Suppressor macrophage (primary cell): Measurements from ENCODE around the gene LCP2.
A peak's percentile ranks its signal among the peaks of the same experiment; 100 is the strongest.

Source experiments
- DNase-seq, 4 experiments: peaks; one replicate each; pipeline ENCODE4 v3.0.0-alpha.2; 2020 to 2022

The LCP2 gene

DNA sequence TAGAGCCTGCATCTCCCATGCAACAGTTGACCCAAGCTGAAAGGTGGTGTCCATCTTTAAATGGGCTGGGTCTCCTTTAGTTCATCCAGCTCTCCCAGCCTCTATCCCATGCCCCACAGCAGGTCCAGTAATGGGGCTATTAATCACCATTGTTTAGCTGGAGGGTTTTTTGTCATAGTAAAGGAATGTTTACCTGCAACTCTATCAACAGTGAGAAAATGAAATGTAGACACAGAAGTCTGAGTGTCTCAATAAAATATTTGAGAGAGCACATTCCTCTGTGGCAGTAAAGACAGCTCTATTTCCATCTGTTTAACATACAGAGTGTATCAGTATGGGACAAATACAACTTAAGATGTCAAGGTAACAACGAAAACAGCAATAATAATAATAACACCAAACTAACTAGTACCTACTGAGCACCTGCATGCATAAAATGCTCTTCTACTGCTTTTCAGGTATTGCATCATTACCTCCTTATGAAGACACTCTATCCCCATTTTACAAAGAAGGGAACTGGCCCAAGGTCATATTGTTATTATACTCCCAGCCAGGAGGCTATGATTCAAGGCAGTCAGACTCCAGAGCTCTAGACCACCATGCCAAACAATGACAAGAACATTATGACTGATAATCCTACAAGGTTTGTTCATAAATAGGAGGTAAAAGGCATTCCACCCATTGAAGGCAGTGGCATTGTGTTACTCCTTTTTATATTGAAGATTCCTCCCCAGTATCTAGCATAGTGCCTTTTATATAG is 85.8 kb downstream of the LCP2 start:
- no peak for DNase-seq

- DNase-seq, result no peak
Measured at GRCh38 chr5:170206958-170207357, 90.6 kb downstream of the LCP2 start.

DNA sequence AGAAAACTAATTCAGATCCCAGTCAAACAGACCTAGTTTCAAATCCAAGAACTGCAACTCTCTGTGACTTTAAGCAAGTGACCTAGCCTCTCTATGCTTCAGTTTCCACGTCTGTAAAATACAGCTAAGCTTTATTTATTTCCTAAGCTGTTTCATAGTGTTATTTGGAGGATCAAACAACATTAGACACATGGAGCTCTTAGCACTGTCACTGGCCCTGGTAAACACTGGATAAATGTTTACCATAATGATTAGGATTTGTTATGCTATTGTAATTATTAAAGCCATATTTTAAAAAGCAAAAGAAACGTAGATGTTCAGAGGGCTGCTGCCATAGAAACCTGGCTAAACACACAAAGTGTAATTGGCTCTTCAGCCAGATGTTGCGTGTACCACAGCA is 91.4 kb downstream of the LCP2 start:
- no peak for DNase-seq

GRCh38 chr5:170204202-170204601 is 93.4 kb downstream of the LCP2 start:
- no peak for DNase-seq

DNA sequence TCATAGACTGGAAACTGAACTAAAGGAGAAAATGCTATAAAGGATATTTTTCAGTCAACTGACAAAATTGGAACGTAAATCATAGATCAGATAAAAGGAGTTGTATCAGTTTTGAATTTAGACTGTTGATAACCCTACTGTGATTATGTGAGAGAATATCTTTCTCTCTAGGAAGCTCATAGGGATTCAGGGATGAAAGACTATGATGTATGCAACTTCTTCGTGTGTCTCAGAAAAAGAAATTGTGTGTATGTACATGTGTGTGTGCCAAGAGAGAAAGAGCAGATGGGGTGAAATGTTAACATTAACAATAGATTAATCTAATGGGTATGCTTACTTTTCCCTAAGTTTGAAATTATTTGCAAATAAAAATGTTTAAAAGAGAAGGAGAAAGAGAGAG is 95.5 kb downstream of the LCP2 start:
- DNase-seq, result no peak

GRCh38 chr5:170201311-170201710 is 96.3 kb downstream of the LCP2 start:
- DNase-seq, result peak in 3 of 4 experiments; percentile 22 to 47 (median 44)

DNA sequence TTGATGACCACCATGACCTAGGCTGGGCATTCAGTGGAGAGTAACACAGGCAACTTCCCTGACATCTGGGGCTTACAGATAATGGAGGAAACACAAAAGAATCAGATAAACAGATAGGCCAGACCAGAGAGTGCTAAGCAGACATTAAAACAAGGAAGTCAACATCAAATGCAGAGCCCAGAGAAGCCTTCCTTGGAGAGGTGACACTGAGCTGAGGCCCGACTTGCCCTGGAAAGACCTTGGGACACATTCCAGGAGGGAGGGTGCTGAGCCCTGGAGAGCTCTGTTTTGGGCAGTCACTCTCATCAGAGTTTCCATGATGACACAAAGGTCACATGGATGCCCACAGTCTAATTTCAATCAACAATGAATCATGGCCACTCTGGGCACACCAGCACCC is 96.7 kb downstream of the LCP2 start:
- DNase-seq, result peak in 3 of 4 experiments; percentile 15 to 45 (median 34)
